ENCODE measurements around the gene OR5C1.
"Not testable (repeated sequence)": the region's sequence is repeated elsewhere in the genome, so short reads cannot be mapped to it uniquely, and the experiment has no call there.

Gene OR5C1

GRCh38 chr9:122810306-122810946 is 21.7 kb downstream of the OR5C1 start:
- peak; percentile 53 for DNase-seq (ENCODE audit: low read depth)

- no peak for DNase-seq (ENCODE audit: low read depth)
These were observed 24.0 kb downstream of the OR5C1 start for GRCh38 chr9:122812736-122813135.

GRCh38 chr9:122814545-122814944 is 25.8 kb downstream of the OR5C1 start:
- DNase-seq (ENCODE audit: low read depth), result no peak

GRCh38 chr9:122815544-122815943 is 26.8 kb downstream of the OR5C1 start:
- no peak for DNase-seq (ENCODE audit: low read depth)

- DNase-seq (ENCODE audit: low read depth), result peak; percentile 22
These were observed 27.6 kb downstream of the OR5C1 start for GRCh38 chr9:122816163-122816867.

- no peak for DNase-seq (ENCODE audit: low read depth)
These were observed 30.6 kb downstream of the OR5C1 start for GRCh38 chr9:122819326-122819725.

GRCh38 chr9:122819791-122820489 is 31.2 kb downstream of the OR5C1 start:
- DNase-seq (ENCODE audit: low read depth), result no peak

GRCh38 chr9:122820490-122820845 is 31.7 kb downstream of the OR5C1 start:
- no peak for DNase-seq (ENCODE audit: low read depth)

GRCh38 chr9:122821278-122821943 is 32.7 kb downstream of the OR5C1 start:
- DNase-seq (ENCODE audit: low read depth), result no peak

GRCh38 chr9:122822056-122822455 is 33.3 kb downstream of the OR5C1 start:
- no peak for DNase-seq (ENCODE audit: low read depth)

GRCh38 chr9:122822938-122823337 is 34.2 kb downstream of the OR5C1 start:
- DNase-seq (ENCODE audit: low read depth), result no peak

- no peak for DNase-seq (ENCODE audit: low read depth)
These were observed 39.0 kb downstream of the OR5C1 start for GRCh38 chr9:122827761-122828093.

- not testable (repeated sequence) for DNase-seq (ENCODE audit: low read depth)
These were observed 40.2 kb downstream of the OR5C1 start for GRCh38 chr9:122828965-122829284.

- DNase-seq (ENCODE audit: low read depth), result no peak
These were observed 43.5 kb downstream of the OR5C1 start for GRCh38 chr9:122832194-122832593.

GRCh38 chr9:122835313-122835731 is 46.6 kb downstream of the OR5C1 start:
- DNase-seq (ENCODE audit: low read depth), result no peak

GRCh38 chr9:122837266-122837850 is 48.6 kb downstream of the OR5C1 start:
- no peak for DNase-seq (ENCODE audit: low read depth)

GRCh38 chr9:122838441-122838840 is 49.7 kb downstream of the OR5C1 start:
- not testable (repeated sequence) for DNase-seq (ENCODE audit: low read depth)
